ENCODE measurements around the gene DNAI4.

GRCh38 chr1:66867501-66867900, 57.2 kb downstream of the DNAI4 start:
- TF ChIP-seq, protein P1, sequence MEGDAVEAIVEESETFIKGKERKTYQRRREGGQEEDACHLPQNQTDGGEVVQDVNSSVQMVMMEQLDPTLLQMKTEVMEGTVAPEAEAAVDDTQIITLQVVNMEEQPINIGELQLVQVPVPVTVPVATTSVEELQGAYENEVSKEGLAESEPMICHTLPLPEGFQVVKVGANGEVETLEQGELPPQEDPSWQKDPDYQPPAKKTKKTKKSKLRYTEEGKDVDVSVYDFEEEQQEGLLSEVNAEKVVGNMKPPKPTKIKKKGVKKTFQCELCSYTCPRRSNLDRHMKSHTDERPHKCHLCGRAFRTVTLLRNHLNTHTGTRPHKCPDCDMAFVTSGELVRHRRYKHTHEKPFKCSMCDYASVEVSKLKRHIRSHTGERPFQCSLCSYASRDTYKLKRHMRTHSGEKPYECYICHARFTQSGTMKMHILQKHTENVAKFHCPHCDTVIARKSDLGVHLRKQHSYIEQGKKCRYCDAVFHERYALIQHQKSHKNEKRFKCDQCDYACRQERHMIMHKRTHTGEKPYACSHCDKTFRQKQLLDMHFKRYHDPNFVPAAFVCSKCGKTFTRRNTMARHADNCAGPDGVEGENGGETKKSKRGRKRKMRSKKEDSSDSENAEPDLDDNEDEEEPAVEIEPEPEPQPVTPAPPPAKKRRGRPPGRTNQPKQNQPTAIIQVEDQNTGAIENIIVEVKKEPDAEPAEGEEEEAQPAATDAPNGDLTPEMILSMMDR (IDR thresholded peaks at IDR 0.05; ENCODE audit: extremely low read depth in 1 of 2, insufficient read depth in 1 of 2, low read depth in 1 of 2, low read length in 2 of 2) = no peak
- TF ChIP-seq POLR2AphosphoS5 (IDR thresholded peaks at IDR 0.05; ENCODE audit: insufficient read depth, low read depth, low read length) = no peak
- no peak for TF ChIP-seq EZH2 (IDR thresholded peaks at IDR 0.05; ENCODE audit: borderline replicate concordance, low read depth, low read length, severe bottlenecking)

Data from endothelial cell of umbilical vein (primary cell).